ENCODE results near the gene COG1. TPM values are rescaled to one million over a fixed set of nuclear protein-coding genes. Genes with fewer than 3 reads are reported as not detected.

Gene COG1
- total and polyA plus RNA-seq, 2 donors (not counting 3 experiments of a cell fraction or from before 2014, with no cell fraction given) = 26.2 to 39.0 TPM

GRCh38 chr17:73168667-73169066, 24.2 kb upstream of the COG1 start:
- Histone ChIP-seq H3K36me3 (ENCODE audit: control insufficient read depth in 2 of 2, extremely low read depth in 1 of 2, insufficient read depth in 2 of 2, low read length in 2 of 2) (no peaks in the 10 kb centered on the region), H3K9me1 (replicated peaks; ENCODE audit: control insufficient read depth, extremely low read depth, insufficient read depth, low read length) (no peaks in the 10 kb centered on the region), H4K20me1 (replicated peaks; ENCODE audit: control insufficient read depth, extremely low read depth, insufficient read depth, low read length) (no peaks in the 10 kb centered on the region), H3K9ac (replicated peaks; ENCODE audit: extremely low read depth, insufficient read depth, low read length) (no peak overlapping the region), H3K4me1 (ENCODE audit: control insufficient read depth, extremely low read depth, insufficient read depth, low read length) (no peaks in the 10 kb centered on the region), H3K4me3 (replicated peaks in 1 of 3; ENCODE audit: insufficient read depth in 1 of 3, low read depth in 1 of 3, low read length in 3 of 3) (no peak overlapping the region), H2AFZ (ENCODE audit: low read depth, low read length) (no peak overlapping the region), H3K27me3 (ENCODE audit: control insufficient read depth in 2 of 2, insufficient read depth in 2 of 2, low read length in 2 of 2) (peaks cover 37 to 42% of the 10 kb centered on the region in 2 experiments), H3K4me2 (ENCODE audit: insufficient read depth, low read length) (no peak overlapping the region), H3K27ac (ENCODE audit: insufficient read depth, low read depth, low read length) (no peak overlapping the region), H3K79me2 (ENCODE audit: control insufficient read depth, insufficient read depth, low read length) (no peaks in the 10 kb centered on the region), H3K9me3 (replicated peaks; ENCODE audit: control insufficient read depth, insufficient read depth, low read length) (no peaks in the 10 kb centered on the region)
- no TSS peak for BruUV-seq (replicated peaks)
- intact Hi-C loops (cut with micrococcal nuclease) (no loop called here), dilution Hi-C loops (cut with MboI; ENCODE audit: extremely low pct_ligation_motif_present, low sequenced_read_pairs) (no loop called here)
- FAIRE-seq (no peak), DNase-seq (ENCODE audit: low read depth, low spot score) (no peak)
- CTCF ChIA-PET = interaction anchor here (1.4 kb wide), 1 partner anchor 21 kb away, joined by 4 read pairs; no protein-coding TSS in a partner anchor
- TF ChIP-seq POLR2AphosphoS5 (IDR thresholded peaks at IDR 0.05; ENCODE audit: insufficient read depth, low read depth, low read length) (no peak), POLR2A (IDR thresholded peaks at IDR 0.05; ENCODE audit: low read depth, low read length) (no peak), JUN (IDR thresholded peaks at IDR 0.05; ENCODE audit: borderline replicate concordance, insufficient read depth, insufficient read length, low read depth) (no peak), EZH2 (IDR thresholded peaks at IDR 0.05; ENCODE audit: borderline replicate concordance, low read depth, low read length, severe bottlenecking) (no peak), MYC (IDR thresholded peaks at IDR 0.05; ENCODE audit: low read depth, low read length) (no peak), FOS (IDR thresholded peaks at IDR 0.05; ENCODE audit: borderline replicate concordance, insufficient read depth, low read length) (no peak), CTCF (IDR thresholded peaks at IDR 0.05; ENCODE audit: extremely low read depth in 1 of 2, insufficient read depth in 1 of 2, low read depth in 1 of 2, low read length in 2 of 2) (no peak), MAX (IDR thresholded peaks at IDR 0.05; ENCODE audit: insufficient read depth, insufficient read length) (no peak), GATA2 (IDR thresholded peaks at IDR 0.05; ENCODE audit: insufficient read depth, insufficient read length, low read depth, low read length) (no peak)
- POLR2A ChIA-PET = no interaction called here

All from endothelial cell of umbilical vein (primary cell).